Epithelial cell of proximal tubule (primary cell): ENCODE measurements around the gene PIP5KL1. TPM values are rescaled to one million over a fixed set of nuclear protein-coding genes. Genes with fewer than 3 reads are reported as not detected.

ENCODE experiments used
- DNase-seq: peaks from one replicate; pipeline ENCODE4 v3.0.0-alpha.2; 2011; ENCODE audit warnings: low read depth
- H3K4me3 ChIP-seq: 2 replicates; pipeline ENCODE4 v1.5.1; 2011; ENCODE audit warnings: low read depth, mild to moderate bottlenecking, low read length
- CTCF ChIP-seq: conservative IDR thresholded peaks from 2 replicates; pipeline ENCODE4 v1.5.1; 2012; ENCODE audit warnings: low read depth, mild to moderate bottlenecking, low read length
- total RNA-seq: library from RNA; depleted of rRNA; stranded (reverse); fragments of >200 nt; gene quantifications from 2 replicates; pipeline ENCODE4 v1.2.3, GENCODE V29; 2015

PIP5KL1 gene
- total RNA-seq, 1 donor from 2014 or later, result 6.9 TPM

GRCh38 chr9:127873223-127873691 lies 57.3 kb downstream of the PIP5KL1 start:
- DNase-seq, result no peak
- TF ChIP-seq CTCF, result no peak
- no peak overlapping the region for H3K4me3 ChIP-seq

GRCh38 chr9:127872369-127873222 lies 58.0 kb downstream of the PIP5KL1 start:
- no peak for DNase-seq
- no peak for TF ChIP-seq CTCF
- no peak overlapping the region for H3K4me3 ChIP-seq

- no peak for TF ChIP-seq CTCF
- no peak overlapping the region for H3K4me3 ChIP-seq
- no peak for DNase-seq
Measured at GRCh38 chr9:127871531-127871930, 59.0 kb downstream of the PIP5KL1 start.

GRCh38 chr9:127870887-127871286 lies 59.7 kb downstream of the PIP5KL1 start:
- no peak for TF ChIP-seq CTCF
- H3K4me3 ChIP-seq, result no peak overlapping the region
- DNase-seq, result no peak

Other genes with a start within 250 kb of the PIP5KL1 start
- gene CFAP157, start 223.8 kb downstream of the PIP5KL1 start, total RNA-seq, result not detected in 2 replicates
- 46.7 and 47.4 TPM in 2 replicates for gene PTRH1, start 215.1 kb downstream of the PIP5KL1 start, total RNA-seq
- not detected in 2 replicates for gene TTC16, start 214.7 kb downstream of the PIP5KL1 start, total RNA-seq
- gene TOR2A, start 195.5 kb downstream of the PIP5KL1 start, total RNA-seq, result 13.0 and 15.0 TPM in 2 replicates
- gene SH2D3C, start 152.1 kb downstream of the PIP5KL1 start, total RNA-seq, result not detected in 2 replicates
- gene CDK9, start 144.7 kb downstream of the PIP5KL1 start, total RNA-seq, result 28.4 and 29.5 TPM in 2 replicates
- gene FPGS, start 127.9 kb downstream of the PIP5KL1 start, total RNA-seq, result 104 and 132 TPM in 2 replicates
- 5.0 and 10.6 TPM in 2 replicates for gene ENG, start 76.1 kb downstream of the PIP5KL1 start, total RNA-seq
- 48.1 and 58.3 TPM in 2 replicates for gene AK1, start 53.1 kb downstream of the PIP5KL1 start, total RNA-seq
- gene ST6GALNAC6, start 31.2 kb downstream of the PIP5KL1 start, total RNA-seq, result 23.5 and 25.8 TPM in 2 replicates
- gene ST6GALNAC4, start 13.7 kb downstream of the PIP5KL1 start, total RNA-seq, result 27.4 and 28.2 TPM in 2 replicates
- gene DPM2, start 7.1 kb upstream of the PIP5KL1 start, total RNA-seq, result 26.2 and 26.5 TPM in 2 replicates
- 3.9 and 5.0 TPM in 2 replicates for gene EEIG1, start 50.2 kb upstream of the PIP5KL1 start, total RNA-seq
- 7.0 and 9.0 TPM in 2 replicates for gene NAIF1, start 136.5 kb upstream of the PIP5KL1 start, total RNA-seq
- gene SLC25A25, start 137.5 kb upstream of the PIP5KL1 start, total RNA-seq, result 7.3 and 12.2 TPM in 2 replicates
- gene PTGES2, start 197.0 kb upstream of the PIP5KL1 start, total RNA-seq, result 58.5 and 91.0 TPM in 2 replicates
- 45.7 and 106 TPM in 2 replicates for gene LCN2, start 218.7 kb upstream of the PIP5KL1 start, total RNA-seq
- gene BBLN, start 229.5 kb upstream of the PIP5KL1 start, total RNA-seq, result 194 and 269 TPM in 2 replicates